Mesenchymal stem cell (in vitro differentiated cells and primary cell): Measurements from ENCODE around the gene RAF1.

Experiments used
- DNase-seq: peaks from one replicate; pipeline ENCODE4 v3.0.0-alpha.2; 2013
- H2AFZ ChIP-seq: one replicate; pipeline ENCODE4 v1.6.1; 2013; ENCODE audit warnings: low read depth, mild to moderate bottlenecking, control low read depth, inconsistent platforms, low read length, moderate library complexity
- H2AK5ac ChIP-seq: 2 replicates; pipeline ENCODE4 v1.6.1; 2013; ENCODE audit warnings: low read length, moderate library complexity, mild to moderate bottlenecking, inconsistent platforms; ENCODE audit not compliant: severe bottlenecking
- H2BK120ac ChIP-seq: one replicate; pipeline ENCODE4 v1.6.1; 2013; ENCODE audit warnings: low read depth, mild to moderate bottlenecking, inconsistent platforms, low read length, moderate library complexity
- H2BK12ac ChIP-seq, 2 experiments: one replicate each; pipeline ENCODE4 v1.6.1; 2013; ENCODE audit warnings: inconsistent platforms in 2 of 2, low read length in 2 of 2, mild to moderate bottlenecking in 2 of 2, moderate library complexity in 2 of 2, control low read depth in 1 of 2
- H2BK15ac ChIP-seq: one replicate; pipeline ENCODE4 v1.6.1; 2013; ENCODE audit warnings: mild to moderate bottlenecking, low read depth, inconsistent platforms; ENCODE audit not compliant: poor library complexity, severe bottlenecking
- H2BK5ac ChIP-seq: 2 replicates; pipeline ENCODE4 v1.6.1; 2013; ENCODE audit warnings: low read depth, mild to moderate bottlenecking, low read length, control low read depth, inconsistent platforms; ENCODE audit not compliant: poor library complexity, severe bottlenecking
- H3K14ac ChIP-seq, 2 experiments: one replicate each; pipeline ENCODE4 v1.6.1; 2013; ENCODE audit warnings: inconsistent platforms in 2 of 2, low read length in 2 of 2, control low read depth in 1 of 2, mild to moderate bottlenecking in 1 of 2, moderate library complexity in 1 of 2
- H3K18ac ChIP-seq, 2 experiments: one replicate each; pipeline ENCODE4 v1.6.1; 2013; ENCODE audit warnings: inconsistent platforms in 2 of 2, low read length in 2 of 2, control low read depth in 1 of 2, low read depth in 1 of 2, mild to moderate bottlenecking in 1 of 2
- H3K23ac ChIP-seq, 2 experiments: one replicate each; pipeline ENCODE4 v1.6.1; 2013; ENCODE audit warnings: inconsistent platforms in 2 of 2, low read length in 2 of 2, mild to moderate bottlenecking in 2 of 2, moderate library complexity in 2 of 2, control low read depth in 1 of 2
- H3K27ac ChIP-seq: 2 replicates; pipeline ENCODE4 v1.5.1; 2013; ENCODE audit warnings: mild to moderate bottlenecking, moderate library complexity, low read length, control low read depth, inconsistent platforms; ENCODE audit not compliant: poor library complexity, severe bottlenecking
- H3K27me3 ChIP-seq, 2 experiments: 2 replicates each; pipeline versions ENCODE4 v1.6.1 to v1.7.0; 2013; ENCODE audit warnings: low read length in 2 of 2, mild to moderate bottlenecking in 2 of 2, moderate library complexity in 2 of 2, control low read depth in 1 of 2, inconsistent platforms in 1 of 2; ENCODE audit not compliant: control insufficient read depth in 1 of 2, insufficient read depth in 1 of 2
- H3K36me3 ChIP-seq, 2 experiments: 2 replicates each; pipeline versions ENCODE4 v1.6.1 to v1.7.0; 2013; ENCODE audit warnings: low read length in 2 of 2, control low read depth in 1 of 2, inconsistent platforms in 1 of 2, low read depth in 1 of 2, mild to moderate bottlenecking in 1 of 2; ENCODE audit not compliant: insufficient read depth in 2 of 2, control insufficient read depth in 1 of 2
- H3K4ac ChIP-seq, 2 experiments: one replicate each; pipeline ENCODE4 v1.6.1; 2013; ENCODE audit warnings: inconsistent platforms in 2 of 2, low read length in 2 of 2, mild to moderate bottlenecking in 2 of 2, moderate library complexity in 2 of 2, control low read depth in 1 of 2, low read depth in 1 of 2
- H3K4me1 ChIP-seq: 2 replicates; pipeline ENCODE4 v1.6.1; 2013; ENCODE audit warnings: low read depth, low read length, control low read depth; ENCODE audit not compliant: control insufficient read depth, insufficient read depth
- H3K4me2 ChIP-seq: 2 replicates; pipeline ENCODE4 v1.6.1; 2013; ENCODE audit warnings: low read length, mild to moderate bottlenecking, inconsistent platforms; ENCODE audit not compliant: poor library complexity, severe bottlenecking
- H3K4me3 ChIP-seq, 2 experiments: 2 replicates each; pipeline versions ENCODE4 v1.5.1 to v1.7.0; 2013; ENCODE audit warnings: low read length in 2 of 2, mild to moderate bottlenecking in 2 of 2, control low read depth in 1 of 2, low read depth in 1 of 2; ENCODE audit not compliant: insufficient read depth in 1 of 2
- H3K79me1 ChIP-seq: replicated peaks from 2 replicates; pipeline ENCODE4 v1.6.1; 2013; ENCODE audit warnings: mild to moderate bottlenecking, control low read depth, low read length, inconsistent platforms; ENCODE audit not compliant: poor library complexity, severe bottlenecking
- H3K9ac ChIP-seq: 2 replicates; pipeline ENCODE4 v1.7.0; 2013; ENCODE audit warnings: mild to moderate bottlenecking, low read length, moderate library complexity
- H3K9me3 ChIP-seq: 2 replicates; pipeline ENCODE4 v1.7.0; 2013; ENCODE audit warnings: mild to moderate bottlenecking, low read length; ENCODE audit not compliant: control insufficient read depth
- H4K8ac ChIP-seq: one replicate; pipeline ENCODE4 v1.6.1; 2013; ENCODE audit warnings: inconsistent platforms, mild to moderate bottlenecking, low read length, moderate library complexity
- H4K91ac ChIP-seq: one replicate; pipeline ENCODE4 v1.6.1; 2013; ENCODE audit warnings: mild to moderate bottlenecking, low read length, inconsistent platforms
- WGBS: methylation state at CpG from one replicate; pipeline ENCODE4 v1.1.7; 2013; ENCODE audit warnings: mixed read lengths; 5-methylcytosine and 5-hydroxymethylcytosine counted together

Gene RAF1

DNA sequence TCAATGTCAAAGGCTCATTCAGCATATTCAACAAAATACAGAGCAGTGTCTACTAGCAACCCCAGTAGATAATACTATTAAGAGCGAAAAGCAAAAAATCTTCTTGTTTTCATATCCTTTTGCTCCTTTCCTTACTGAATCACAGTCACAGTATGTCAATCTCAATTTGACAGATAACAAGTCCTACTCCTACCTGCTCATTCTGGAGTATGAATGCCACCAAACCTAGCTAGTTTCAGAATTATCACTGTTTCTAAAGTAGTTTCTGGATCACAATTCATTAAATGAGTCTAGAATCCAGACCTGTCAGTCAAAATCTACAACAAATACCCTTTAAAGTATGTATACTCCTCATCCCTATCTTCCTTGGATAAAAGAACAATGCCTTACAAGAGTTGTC, 55.5 kb downstream of the RAF1 start:
- Histone ChIP-seq H3K4me2 (no peak overlapping the region), H2AFZ (no peak overlapping the region), H3K9me3 (no peaks in the 10 kb centered on the region), H3K4ac (no peak overlapping the region), H3K14ac (no peak overlapping the region), H3K79me1 (peaks cover 25% of the 10 kb centered on the region), H3K23ac (no peak overlapping the region), H3K9ac (no peak overlapping the region), H3K27ac (no peak overlapping the region), H2AK5ac (no peak overlapping the region), H3K36me3 (peaks cover 20 to 74% of the 10 kb centered on the region in 2 experiments), H4K8ac (no peak overlapping the region), H4K91ac (no peak overlapping the region), H3K4me3 (no peak overlapping the region), H2BK5ac (no peak overlapping the region), H3K18ac (no peak overlapping the region), H2BK120ac (no peak overlapping the region), H3K27me3 (no peaks in the 10 kb centered on the region), H2BK15ac (no peak overlapping the region), H3K4me1 (no peaks in the 10 kb centered on the region), H2BK12ac (no peak overlapping the region)
- no peak for DNase-seq
- 100% methylated on average over 1 of the region's 1 CpG for WGBS

DNA sequence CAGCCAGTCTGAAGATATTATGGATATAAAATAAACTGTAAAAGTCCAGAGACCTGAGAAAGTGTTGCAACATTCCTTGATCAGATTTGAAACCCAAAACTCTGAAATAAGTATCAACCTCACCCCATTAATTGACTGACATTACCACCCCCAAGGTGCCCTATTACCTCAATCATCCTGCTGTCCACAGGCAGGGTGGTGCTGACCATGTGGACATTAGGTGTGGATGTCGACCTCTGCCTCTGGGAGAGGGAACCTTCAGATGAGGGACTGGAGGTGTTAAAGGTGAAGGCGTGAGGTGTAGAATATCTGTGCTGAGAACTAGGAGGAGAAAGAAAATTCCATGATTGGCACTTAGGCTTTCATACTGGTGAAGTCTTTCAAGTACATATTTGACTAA, 59.9 kb downstream of the RAF1 start:
- no peak overlapping the region for H3K4me2 ChIP-seq
- no peak overlapping the region for H2BK15ac ChIP-seq
- H2BK5ac ChIP-seq = no peak overlapping the region
- H2BK12ac ChIP-seq = no peak overlapping the region
- no peak overlapping the region for H2BK120ac ChIP-seq
- H3K18ac ChIP-seq = no peak overlapping the region
- no peak overlapping the region for H4K8ac ChIP-seq
- no peaks in the 10 kb centered on the region for H3K27me3 ChIP-seq
- 98% methylated on average over 2 of the region's 2 CpGs for WGBS
- no peak overlapping the region for H3K4me3 ChIP-seq
- no peak overlapping the region for H3K14ac ChIP-seq
- peaks cover 21 to 93% of the 10 kb centered on the region in 2 experiments for H3K36me3 ChIP-seq
- H3K23ac ChIP-seq = peak overlapping the region in 1 of 2 experiments; percentile 74
- no peaks in the 10 kb centered on the region for H3K9me3 ChIP-seq
- no peak overlapping the region for H3K27ac ChIP-seq
- no peaks in the 10 kb centered on the region for H3K4me1 ChIP-seq
- H3K9ac ChIP-seq = no peak overlapping the region
- no peak overlapping the region for H4K91ac ChIP-seq
- peaks cover 30% of the 10 kb centered on the region for H3K79me1 ChIP-seq
- H3K4ac ChIP-seq = no peak overlapping the region
- no peak for DNase-seq
- no peak overlapping the region for H2AFZ ChIP-seq
- no peak overlapping the region for H2AK5ac ChIP-seq

DNA sequence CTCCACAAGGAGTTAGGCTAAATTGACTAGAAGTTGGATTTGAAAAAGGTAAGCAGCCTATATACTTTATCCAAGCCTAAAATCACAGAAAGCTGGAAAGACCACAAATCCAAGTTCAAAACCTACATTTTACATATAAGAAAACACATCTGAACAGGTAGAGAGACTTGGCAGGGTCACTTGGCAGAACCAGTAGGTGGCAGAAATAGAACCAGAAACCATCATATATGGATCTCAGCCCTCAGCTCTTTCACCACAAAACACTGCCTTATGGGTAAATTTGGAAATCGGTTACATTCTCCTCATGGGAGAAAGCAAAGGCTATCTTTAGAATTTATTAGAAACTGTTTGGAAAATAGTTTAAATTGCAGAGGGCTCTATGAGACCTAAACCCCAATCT, 62.8 kb downstream of the RAF1 start:
- H3K9ac ChIP-seq = no peak overlapping the region
- no peak overlapping the region for H3K4me3 ChIP-seq
- no peak overlapping the region for H4K8ac ChIP-seq
- no peak overlapping the region for H2AFZ ChIP-seq
- DNase-seq = no peak
- H2AK5ac ChIP-seq = no peak overlapping the region
- H2BK12ac ChIP-seq = no peak overlapping the region
- no peak overlapping the region for H3K27ac ChIP-seq
- no peak overlapping the region for H4K91ac ChIP-seq
- H3K4me2 ChIP-seq = no peak overlapping the region
- peaks cover 21 to 92% of the 10 kb centered on the region in 2 experiments for H3K36me3 ChIP-seq
- H3K18ac ChIP-seq = no peak overlapping the region
- H3K14ac ChIP-seq = no peak overlapping the region
- no peaks in the 10 kb centered on the region for H3K4me1 ChIP-seq
- H3K27me3 ChIP-seq = no peaks in the 10 kb centered on the region
- no peak overlapping the region for H2BK15ac ChIP-seq
- peaks cover 33% of the 10 kb centered on the region for H3K79me1 ChIP-seq
- H2BK120ac ChIP-seq = no peak overlapping the region
- H3K9me3 ChIP-seq = no peaks in the 10 kb centered on the region
- no peak overlapping the region for H3K23ac ChIP-seq
- H2BK5ac ChIP-seq = no peak overlapping the region
- H3K4ac ChIP-seq = no peak overlapping the region
- WGBS = no CpG with 5 or more reads among the region's 1 CpG

DNA sequence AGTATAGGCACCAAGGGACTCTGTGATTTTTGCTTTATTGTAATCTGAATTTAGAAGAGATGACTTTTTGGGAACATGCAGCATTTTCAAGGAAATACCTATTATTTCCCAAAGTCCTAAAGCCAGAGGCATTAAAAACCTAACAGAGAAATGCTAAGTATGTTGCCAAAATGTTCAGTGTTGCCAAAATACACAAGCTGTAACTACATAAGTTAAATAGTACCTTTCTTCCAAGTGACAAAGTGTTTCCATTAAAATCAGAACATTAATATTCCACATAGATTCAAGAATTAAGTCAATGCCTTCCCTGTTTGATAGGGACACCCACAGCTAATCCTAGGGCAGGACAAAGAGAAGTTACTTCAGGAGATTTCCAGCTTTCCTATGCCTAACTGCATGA, 65.0 kb downstream of the RAF1 start:
- no peak for DNase-seq
- Histone ChIP-seq H2BK5ac (no peak overlapping the region), H2BK12ac (no peak overlapping the region), H3K4ac (no peak overlapping the region), H4K91ac (no peak overlapping the region), H3K18ac (no peak overlapping the region), H3K27me3 (no peaks in the 10 kb centered on the region), H3K27ac (no peak overlapping the region), H3K36me3 (peaks cover 22 to 91% of the 10 kb centered on the region in 2 experiments), H3K9ac (no peak overlapping the region), H3K14ac (no peak overlapping the region), H3K9me3 (no peaks in the 10 kb centered on the region), H2BK15ac (no peak overlapping the region), H3K4me1 (no peaks in the 10 kb centered on the region), H2AFZ (no peak overlapping the region), H2BK120ac (no peak overlapping the region), H3K4me3 (no peak overlapping the region), H3K4me2 (no peak overlapping the region), H2AK5ac (no peak overlapping the region), H4K8ac (no peak overlapping the region), H3K79me1 (peaks cover 35% of the 10 kb centered on the region), H3K23ac (no peak overlapping the region)
